ENCODE data around the gene GNAO1.

- TF ChIP-seq POLR2A (IDR thresholded peaks at IDR 0.05) (no peak), CTCF (IDR thresholded peaks at IDR 0.05) (no peak)
Observed at GRCh38 chr16:56263711-56264608, 72.7 kb downstream of the GNAO1 start.

Data from esophagus squamous epithelium (tissue), 4 donors.